Naive thymus-derived CD4-positive, alpha-beta T cell (primary cell): ENCODE measurements around the gene P2RY2. TPM values are rescaled to one million over a fixed set of nuclear protein-coding genes. Genes with fewer than 3 reads are reported as not detected.

Experiments
- ATAC-seq: fragments of 150-1000 bp; cut with Tn5 transposase; 2 replicates; pipeline ENCODE4 v1.10.0; 2021; ENCODE audit warnings: mild to moderate bottlenecking, moderate library complexity
- CTCF ChIA-PET: fragments of 350-600 bp; sonication (Branson Sonifier 250); formaldehyde crosslinking; loops from one replicate; lab custom pipeline; 2021; ENCODE audit warnings: antibody characterized with exemption; lab: Charles Lee
- POLR2A ChIA-PET: fragments of 350-600 bp; sonication (Branson Sonifier 250); formaldehyde crosslinking; loops from one replicate; lab custom pipeline; 2021; ENCODE audit warnings: antibody characterized with exemption, inconsistent platforms; lab: Charles Lee
- DNase-seq, 9 donors: peaks; one replicate each; pipeline versions ENCODE4 v3.0.0 to v3.0.0-alpha.2; 2020 to 2022; ENCODE audit warnings: mixed read lengths in 1 of 9
- H3K27ac ChIP-seq: one replicate; pipeline ENCODE4 v1.7.0; 2013; ENCODE audit warnings: mild to moderate bottlenecking, low read depth, low read length, moderate library complexity
- H3K27me3 ChIP-seq, 2 donors: one replicate each; pipeline ENCODE4 v1.7.0; 2013; ENCODE audit warnings: low read length in 2 of 2, mild to moderate bottlenecking in 2 of 2, moderate library complexity in 2 of 2; ENCODE audit not compliant: control insufficient read depth in 2 of 2, insufficient read depth in 2 of 2
- H3K36me3 ChIP-seq, 3 experiments: 1 replicate in 2 of 3; 2 replicates in 1 of 3; pipeline ENCODE4 v1.7.0; 2013; ENCODE audit warnings: low read length in 3 of 3, mild to moderate bottlenecking in 3 of 3, moderate library complexity in 1 of 3; ENCODE audit not compliant: insufficient read depth in 3 of 3, control insufficient read depth in 2 of 3
- H3K4me1 ChIP-seq, 2 donors: one replicate each; pipeline ENCODE4 v1.7.0; 2013; ENCODE audit warnings: low read length in 2 of 2, mild to moderate bottlenecking in 2 of 2, moderate library complexity in 1 of 2; ENCODE audit not compliant: control insufficient read depth in 2 of 2, insufficient read depth in 2 of 2
- H3K4me3 ChIP-seq: 2 replicates; pipeline ENCODE4 v1.7.0; 2013; ENCODE audit warnings: mild to moderate bottlenecking, low read length
- H3K9me3 ChIP-seq, 3 experiments: 1 replicate in 2 of 3; 2 replicates in 1 of 3; pipeline ENCODE4 v1.7.0; 2013; ENCODE audit warnings: low read length in 3 of 3; ENCODE audit not compliant: control insufficient read depth in 2 of 3
- H3K27ac Mint-ChIP-seq, 9 donors: one replicate each; pipeline ENCODE4 v1.8.0; 2020 to 2022; ENCODE audit warnings: mixed read lengths in 9 of 9, mild to moderate bottlenecking in 8 of 9, moderate library complexity in 5 of 9, inconsistent platforms in 2 of 9
- H3K27me3 Mint-ChIP-seq, 5 donors: one replicate each; pipeline ENCODE4 v1.8.0; 2021 to 2022; ENCODE audit warnings: mixed read lengths in 5 of 5, mild to moderate bottlenecking in 1 of 5
- H3K36me3 Mint-ChIP-seq, 5 donors: one replicate each; pipeline ENCODE4 v1.8.0; 2020 to 2022; ENCODE audit warnings: mixed read lengths in 5 of 5, mild to moderate bottlenecking in 3 of 5, inconsistent platforms in 1 of 5
- H3K4me1 Mint-ChIP-seq, 7 donors: one replicate each; pipeline ENCODE4 v1.8.0; 2020 to 2022; ENCODE audit warnings: mixed read lengths in 7 of 7, mild to moderate bottlenecking in 3 of 7, inconsistent platforms in 1 of 7
- H3K4me3 Mint-ChIP-seq, 10 donors: one replicate each; pipeline ENCODE4 v1.8.0; 2020 to 2022; ENCODE audit warnings: mild to moderate bottlenecking in 10 of 10, mixed read lengths in 10 of 10, moderate library complexity in 6 of 10, inconsistent platforms in 2 of 10
- H3K9me3 Mint-ChIP-seq, 11 donors: one replicate each; pipeline ENCODE4 v1.8.0; 2020 to 2022; ENCODE audit warnings: mixed read lengths in 11 of 11, mild to moderate bottlenecking in 4 of 11, inconsistent platforms in 1 of 11, moderate library complexity in 1 of 11
- intact Hi-C, 2 donors: fragments of 100-400 bp; cut with micrococcal nuclease; formaldehyde crosslinking; loops; one replicate each; pipeline ENCODE4 v1.15.1; 2023
- polyA plus RNA-seq, 2 donors: library from polyadenylated mRNA; unstranded; fragments of 300-500 nt; fragmentation: Illumina TruSeq; gene quantifications; one replicate each; pipeline ENCODE4 v1.2.3, GENCODE V29; 2021
- total RNA-seq, 6 experiments: library from RNA in 5 of 6; stranded (reverse) in 5 of 6; gene quantifications; 1 replicate in 5 of 6; 2 replicates in 1 of 6; pipeline ENCODE4 v1.2.3 and lab custom pipeline; 2021 to 2026

The P2RY2 gene
- total and polyA plus RNA-seq, 7 experiments from 2014 or later, result 0.90 to 5.3 TPM; not detected in 5

DNA sequence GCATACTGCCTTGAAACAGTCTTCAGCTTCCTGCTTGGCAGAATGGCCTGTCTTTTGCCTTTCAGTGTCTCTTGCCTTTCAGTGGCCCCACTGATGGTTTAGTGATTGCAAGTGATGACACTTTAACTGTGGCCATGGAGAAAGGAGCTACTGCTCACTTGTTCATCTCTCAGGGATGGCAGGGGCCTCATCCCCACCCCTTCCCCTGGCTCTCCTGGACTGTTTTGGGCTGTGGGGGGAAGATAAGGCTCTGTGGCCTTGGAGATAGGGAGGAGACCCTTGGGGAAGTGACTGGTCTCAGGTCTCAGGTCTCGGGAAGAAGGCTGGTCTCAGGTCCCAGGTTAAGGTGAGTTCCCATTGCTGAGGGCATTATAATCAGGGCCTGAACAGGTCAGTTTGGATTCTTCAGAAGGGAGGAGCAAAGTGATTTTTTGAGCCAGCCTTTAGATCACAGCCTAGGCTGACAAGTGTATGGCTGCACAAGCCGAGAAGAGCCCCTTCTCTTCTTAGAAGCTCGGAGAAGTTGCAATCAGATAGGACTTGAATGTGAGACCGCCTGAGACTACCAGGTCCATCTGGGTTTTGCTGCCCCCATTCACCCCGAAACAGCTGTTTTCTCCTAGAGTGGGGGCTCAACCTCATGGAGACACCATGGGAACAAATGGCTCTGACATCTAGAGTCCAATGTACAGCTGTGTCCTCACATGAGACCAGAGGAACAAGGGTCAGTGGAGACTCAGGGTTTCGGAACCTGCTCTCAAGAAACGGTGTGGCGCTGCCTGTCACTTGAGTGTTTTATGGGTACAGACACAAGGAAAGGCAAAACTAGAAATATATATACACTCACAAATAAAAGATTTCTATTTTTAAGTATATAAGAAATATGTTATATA is 15.9 kb upstream of the P2RY2 start:
- no peak overlapping the region for H3K4me3 ChIP-seq
- Mint-ChIP-seq H3K4me1 (peaks cover 0 to 7% (median 0%) of the 10 kb centered on the region in 7 donors), H3K9me3 (peaks cover 0 to 1% (median 0%) of the 10 kb centered on the region in 11 donors), H3K27me3 (peaks cover 4 to 40% (median 17%) of the 10 kb centered on the region in 5 donors), H3K36me3 (no peaks in the 10 kb centered on the region), H3K4me3 (no peak overlapping the region), H3K27ac (no peak overlapping the region)
- H3K27ac ChIP-seq, result no peak overlapping the region
- ChIA-PET POLR2A (interaction anchor here (0.5 kb wide), 1 partner anchor 707 kb away, joined by 3 read pairs; no protein-coding TSS in a partner anchor), CTCF (no interaction called here)
- no peaks in the 10 kb centered on the region for H3K36me3 ChIP-seq
- DNase-seq (peak in 1 of 9 donors; percentile 9), ATAC-seq (no peak)
- H3K9me3 ChIP-seq, result no peaks in the 10 kb centered on the region
- intact Hi-C loops, result no loop called here
- H3K27me3 ChIP-seq, result no peaks in the 10 kb centered on the region
- H3K4me1 ChIP-seq, result no peaks in the 10 kb centered on the region

GRCh38 chr11:73203322-73203721 is 14.8 kb upstream of the P2RY2 start:
- H3K4me3 ChIP-seq, result no peak overlapping the region
- no peak overlapping the region for H3K27ac Mint-ChIP-seq
- H3K27ac ChIP-seq, result no peak overlapping the region
- H3K9me3 Mint-ChIP-seq, result peaks cover 0 to 3% (median 0%) of the 10 kb centered on the region in 11 donors
- intact Hi-C loops, result no loop called here
- peaks cover 0 to 7% (median 0%) of the 10 kb centered on the region in 7 donors for H3K4me1 Mint-ChIP-seq
- H3K36me3 ChIP-seq, result no peaks in the 10 kb centered on the region
- ChIA-PET CTCF (no interaction called here), POLR2A (no interaction called here)
- ATAC-seq, result no peak
- DNase-seq, result no peak
- no peaks in the 10 kb centered on the region for H3K4me1 ChIP-seq
- H3K9me3 ChIP-seq, result no peaks in the 10 kb centered on the region
- no peak overlapping the region for H3K4me3 Mint-ChIP-seq
- H3K27me3 Mint-ChIP-seq, result peaks cover 4 to 47% (median 17%) of the 10 kb centered on the region in 5 donors
- peaks cover 0 to under 1% (median 0%) of the 10 kb centered on the region in 5 donors for H3K36me3 Mint-ChIP-seq
- H3K27me3 ChIP-seq, result no peaks in the 10 kb centered on the region

DNA sequence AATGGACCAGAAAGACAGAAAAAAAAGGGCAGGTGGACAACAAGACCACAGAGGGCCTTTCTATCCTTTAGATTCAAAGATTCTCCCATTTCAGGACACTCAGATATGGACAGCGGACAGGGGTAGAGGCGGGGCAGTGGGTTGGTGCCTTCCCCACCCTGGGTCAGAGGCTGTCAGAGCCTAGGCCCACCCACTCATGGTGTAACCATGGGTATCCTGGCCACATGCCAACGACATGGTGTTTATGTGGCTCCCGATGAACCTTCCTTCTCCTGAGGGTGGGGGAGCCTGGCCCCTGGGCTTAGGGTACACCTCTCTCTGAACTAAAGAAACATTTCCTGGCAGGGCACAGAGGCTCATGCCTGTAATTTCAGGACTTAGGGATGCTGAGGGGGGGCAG is 14.3 kb upstream of the P2RY2 start:
- H3K27me3 ChIP-seq, result no peaks in the 10 kb centered on the region
- H3K27ac Mint-ChIP-seq, result no peak overlapping the region
- DNase-seq (peak in 1 of 9 donors; percentile 14), ATAC-seq (no peak)
- ChIA-PET CTCF (no interaction called here), POLR2A (no interaction called here)
- H3K27ac ChIP-seq, result no peak overlapping the region
- no peaks in the 10 kb centered on the region for H3K4me1 ChIP-seq
- no peak overlapping the region for H3K4me3 ChIP-seq
- H3K36me3 ChIP-seq, result no peaks in the 10 kb centered on the region
- H3K4me1 Mint-ChIP-seq, result peaks cover 0 to 7% (median 0%) of the 10 kb centered on the region in 7 donors
- peaks cover 4 to 47% (median 17%) of the 10 kb centered on the region in 5 donors for H3K27me3 Mint-ChIP-seq
- peaks cover 0 to 2% (median 0%) of the 10 kb centered on the region in 5 donors for H3K36me3 Mint-ChIP-seq
- intact Hi-C loops, result no loop called here
- peaks cover 0 to 6% (median 0%) of the 10 kb centered on the region in 11 donors for H3K9me3 Mint-ChIP-seq
- H3K9me3 ChIP-seq, result no peaks in the 10 kb centered on the region
- no peak overlapping the region for H3K4me3 Mint-ChIP-seq

DNA sequence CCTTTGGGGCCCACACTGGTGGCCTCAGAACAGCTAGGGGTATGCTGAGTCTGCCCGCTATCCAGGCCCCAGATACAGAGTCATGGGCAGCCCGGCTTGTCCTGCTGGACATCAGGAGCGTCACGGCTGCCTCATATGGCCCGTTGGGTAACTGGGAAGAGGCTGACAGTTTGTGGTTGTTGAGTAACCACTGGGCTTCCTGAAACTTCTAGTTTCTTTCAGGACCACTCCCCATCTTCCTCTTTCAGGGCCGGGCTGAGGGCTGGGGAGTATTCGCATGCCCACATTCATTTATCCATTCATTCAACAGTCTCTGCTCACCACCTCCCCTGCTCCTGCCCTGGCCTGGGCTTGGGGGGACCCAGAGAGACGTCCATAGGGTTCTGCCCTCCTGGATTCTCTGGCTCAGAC is 13.4 kb upstream of the P2RY2 start:
- CTCF ChIA-PET, result no interaction called here
- no peak overlapping the region for H3K27ac Mint-ChIP-seq
- H3K36me3 ChIP-seq, result no peaks in the 10 kb centered on the region
- H3K4me1 ChIP-seq, result no peaks in the 10 kb centered on the region
- H3K9me3 ChIP-seq, result no peaks in the 10 kb centered on the region
- no peaks in the 10 kb centered on the region for H3K27me3 ChIP-seq
- H3K4me3 ChIP-seq, result no peak overlapping the region
- peak; percentile 83 for ATAC-seq
- H3K4me3 Mint-ChIP-seq, result no peak overlapping the region
- intact Hi-C loops, result no loop called here
- peak in 1 of 9 donors; percentile 6 for DNase-seq
- POLR2A ChIA-PET, result no interaction called here
- H3K27ac ChIP-seq, result no peak overlapping the region
- H3K4me1 Mint-ChIP-seq, result peaks cover 0 to 7% (median 0%) of the 10 kb centered on the region in 7 donors
- peaks cover 0 to 9% (median 0%) of the 10 kb centered on the region in 11 donors for H3K9me3 Mint-ChIP-seq
- peaks cover 0 to 2% (median 0%) of the 10 kb centered on the region in 5 donors for H3K36me3 Mint-ChIP-seq
- peaks cover 4 to 46% (median 17%) of the 10 kb centered on the region in 5 donors for H3K27me3 Mint-ChIP-seq

DNA sequence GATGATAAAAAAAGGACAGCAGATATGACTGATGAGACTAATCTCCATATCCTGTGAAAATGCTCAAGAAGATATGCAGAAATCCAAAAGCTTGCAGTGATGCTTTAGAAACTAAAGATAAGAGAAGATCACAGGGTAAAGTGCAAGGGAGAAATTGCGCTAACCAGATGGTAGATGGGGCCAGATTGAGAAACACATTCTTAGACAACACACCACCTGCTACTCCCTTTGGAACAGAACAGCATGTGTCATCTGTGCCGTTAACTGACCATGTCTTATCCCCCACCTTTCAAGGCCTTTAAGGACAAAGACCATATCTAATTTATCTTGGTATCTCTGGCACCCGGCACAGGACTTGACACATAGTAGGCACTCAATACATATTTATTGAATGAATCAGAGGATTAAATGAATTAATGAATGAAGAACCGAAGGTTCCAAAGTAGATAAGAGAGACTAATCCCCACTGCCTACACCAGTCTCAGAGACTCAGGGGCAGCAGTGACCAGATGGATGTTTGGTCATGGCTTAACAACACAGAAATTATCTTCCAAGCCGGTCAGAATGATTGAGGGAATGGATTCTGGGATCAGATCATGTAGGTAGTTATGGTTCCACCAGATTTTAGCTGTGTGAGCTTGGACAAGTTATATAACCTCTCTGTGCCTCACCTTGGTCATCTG is 12.3 kb upstream of the P2RY2 start:
- Mint-ChIP-seq H3K27ac (no peak overlapping the region), H3K27me3 (peaks cover 4 to 38% (median 17%) of the 10 kb centered on the region in 5 donors), H3K4me3 (no peak overlapping the region), H3K4me1 (peaks cover 0 to 7% (median 0%) of the 10 kb centered on the region in 7 donors), H3K9me3 (peaks cover 0 to 9% (median 0%) of the 10 kb centered on the region in 11 donors), H3K36me3 (peaks cover 0 to 2% (median 0%) of the 10 kb centered on the region in 5 donors)
- Histone ChIP-seq H3K4me1 (no peaks in the 10 kb centered on the region), H3K4me3 (no peak overlapping the region), H3K27ac (no peak overlapping the region), H3K9me3 (no peaks in the 10 kb centered on the region), H3K36me3 (no peaks in the 10 kb centered on the region), H3K27me3 (no peaks in the 10 kb centered on the region)
- ATAC-seq, result no peak
- POLR2A ChIA-PET, result no interaction called here
- intact Hi-C loops, result no loop called here
- CTCF ChIA-PET, result no interaction called here
- DNase-seq, result peak in 1 of 9 donors; percentile 3

GRCh38 chr11:73206801-73207200 is 11.3 kb upstream of the P2RY2 start:
- Mint-ChIP-seq H3K4me3 (no peak overlapping the region), H3K27ac (no peak overlapping the region), H3K4me1 (peaks cover 0 to 11% (median 0%) of the 10 kb centered on the region in 7 donors), H3K9me3 (peaks cover 0 to 9% (median 0%) of the 10 kb centered on the region in 11 donors), H3K36me3 (peaks cover 0 to 2% (median 0%) of the 10 kb centered on the region in 5 donors), H3K27me3 (peaks cover 4 to 42% (median 17%) of the 10 kb centered on the region in 5 donors)
- no peak overlapping the region for H3K27ac ChIP-seq
- no peaks in the 10 kb centered on the region for H3K36me3 ChIP-seq
- H3K4me3 ChIP-seq, result no peak overlapping the region
- intact Hi-C loops, result no loop called here
- H3K9me3 ChIP-seq, result no peaks in the 10 kb centered on the region
- H3K4me1 ChIP-seq, result no peaks in the 10 kb centered on the region
- DNase-seq (no peak), ATAC-seq (no peak)
- ChIA-PET POLR2A (no interaction called here), CTCF (no interaction called here)
- H3K27me3 ChIP-seq, result no peaks in the 10 kb centered on the region
